ENCODE data around the gene NCBP1.

NCBP1 gene

GRCh38 chr9:97647996-97648395 is 14.4 kb downstream of the NCBP1 start:
- Histone ChIP-seq H3K14ac (ENCODE audit: low read length) (no peak overlapping the region), H2AK5ac (ENCODE audit: low read depth, low read length) (no peak overlapping the region), H3K9me3 (replicated peaks in 1 of 2; ENCODE audit: control insufficient read depth in 2 of 2, insufficient read depth in 1 of 2, low read depth in 1 of 2, low read length in 2 of 2) (no peaks in the 10 kb centered on the region), H3K27ac (replicated peaks; ENCODE audit: low read length) (no peak overlapping the region), H2BK12ac (ENCODE audit: low read length) (no peak overlapping the region), H3K23ac (ENCODE audit: low read depth, low read length, poor library complexity) (no peak overlapping the region), H3K36me3 (replicated peaks in 1 of 2; ENCODE audit: control insufficient read depth in 2 of 2, insufficient read depth in 2 of 2, low read length in 2 of 2) (peaks cover 11 to 97% of the 10 kb centered on the region in 2 donors), H3K27me3 (ENCODE audit: control insufficient read depth in 3 of 3, insufficient read depth in 3 of 3, low read depth in 1 of 3, low read length in 3 of 3) (no peaks in the 10 kb centered on the region), H3K4me2 (ENCODE audit: insufficient read depth, low read length, poor library complexity, severe bottlenecking) (no peak overlapping the region), H2BK5ac (ENCODE audit: low read length) (no peak overlapping the region), H4K91ac (ENCODE audit: low read depth, low read length, poor library complexity) (no peak overlapping the region), H4K8ac (ENCODE audit: low read depth, low read length) (no peak overlapping the region), H3K4me3 (ENCODE audit: low read length in 2 of 2) (no peak overlapping the region), H3K18ac (ENCODE audit: low read length) (no peak overlapping the region), H2AFZ (ENCODE audit: low read length) (no peak overlapping the region), H3K79me1 (ENCODE audit: low read depth, low read length) (no peaks in the 10 kb centered on the region), H2BK15ac (ENCODE audit: low read length) (no peak overlapping the region), H3K4me1 (ENCODE audit: control insufficient read depth in 2 of 2, insufficient read depth in 1 of 2, low read depth in 1 of 2, low read length in 2 of 2) (no peaks in the 10 kb centered on the region), H2BK120ac (ENCODE audit: low read depth, low read length) (no peak overlapping the region), H3K9ac (ENCODE audit: low read depth, low read length, poor library complexity) (no peak overlapping the region), H3K4ac (ENCODE audit: low read length) (no peak overlapping the region)
- no CpG with 5 or more reads among the region's 5 CpGs for WGBS, 2 donors (ENCODE audit: extremely low coverage in 2 of 2, insufficient read length in 2 of 2, insufficient replicate concordance in 1 of 2)
- DNase-seq (ENCODE audit: low spot score): no peak

GRCh38 chr9:97651646-97652045 is 18.0 kb downstream of the NCBP1 start:
- no peak overlapping the region for H2BK120ac ChIP-seq (ENCODE audit: low read depth, low read length)
- H3K23ac ChIP-seq (ENCODE audit: low read depth, low read length, poor library complexity): no peak overlapping the region
- H4K8ac ChIP-seq (ENCODE audit: low read depth, low read length): no peak overlapping the region
- H3K14ac ChIP-seq (ENCODE audit: low read length): no peak overlapping the region
- H2BK12ac ChIP-seq (ENCODE audit: low read length): no peak overlapping the region
- no peak overlapping the region for H2AFZ ChIP-seq (ENCODE audit: low read length)
- H2AK5ac ChIP-seq (ENCODE audit: low read depth, low read length): no peak overlapping the region
- H3K18ac ChIP-seq (ENCODE audit: low read length): no peak overlapping the region
- H3K4me3 ChIP-seq (ENCODE audit: low read length in 2 of 2): no peak overlapping the region
- H3K9me3 ChIP-seq (replicated peaks in 1 of 2; ENCODE audit: control insufficient read depth in 2 of 2, insufficient read depth in 1 of 2, low read depth in 1 of 2, low read length in 2 of 2): no peaks in the 10 kb centered on the region
- no peak overlapping the region for H3K4ac ChIP-seq (ENCODE audit: low read length)
- H2BK15ac ChIP-seq (ENCODE audit: low read length): no peak overlapping the region
- H3K27me3 ChIP-seq (ENCODE audit: control insufficient read depth in 3 of 3, insufficient read depth in 3 of 3, low read depth in 1 of 3, low read length in 3 of 3): no peaks in the 10 kb centered on the region
- no peak for DNase-seq (ENCODE audit: low spot score)
- H3K36me3 ChIP-seq (replicated peaks in 1 of 2; ENCODE audit: control insufficient read depth in 2 of 2, insufficient read depth in 2 of 2, low read length in 2 of 2): peaks cover 8 to 100% of the 10 kb centered on the region in 2 donors
- no peaks in the 10 kb centered on the region for H3K4me1 ChIP-seq (ENCODE audit: control insufficient read depth in 2 of 2, insufficient read depth in 1 of 2, low read depth in 1 of 2, low read length in 2 of 2)
- H4K91ac ChIP-seq (ENCODE audit: low read depth, low read length, poor library complexity): no peak overlapping the region
- H2BK5ac ChIP-seq (ENCODE audit: low read length): no peak overlapping the region
- no peak overlapping the region for H3K4me2 ChIP-seq (ENCODE audit: insufficient read depth, low read length, poor library complexity, severe bottlenecking)
- H3K27ac ChIP-seq (replicated peaks; ENCODE audit: low read length): no peak overlapping the region
- no peaks in the 10 kb centered on the region for H3K79me1 ChIP-seq (ENCODE audit: low read depth, low read length)
- H3K9ac ChIP-seq (ENCODE audit: low read depth, low read length, poor library complexity): no peak overlapping the region
- WGBS, 2 donors (ENCODE audit: extremely low coverage in 2 of 2, insufficient read length in 2 of 2, insufficient replicate concordance in 1 of 2): no CpG with 5 or more reads among the region's 3 CpGs

- WGBS, 2 donors (ENCODE audit: extremely low coverage in 2 of 2, insufficient read length in 2 of 2, insufficient replicate concordance in 1 of 2): no CpG with 5 or more reads among the region's 1 CpG
- no peaks in the 10 kb centered on the region for H3K9me3 ChIP-seq (replicated peaks in 1 of 2; ENCODE audit: control insufficient read depth in 2 of 2, insufficient read depth in 1 of 2, low read depth in 1 of 2, low read length in 2 of 2)
- H3K4me2 ChIP-seq (ENCODE audit: insufficient read depth, low read length, poor library complexity, severe bottlenecking): no peak overlapping the region
- no peaks in the 10 kb centered on the region for H3K27me3 ChIP-seq (ENCODE audit: control insufficient read depth in 3 of 3, insufficient read depth in 3 of 3, low read depth in 1 of 3, low read length in 3 of 3)
- H3K4me1 ChIP-seq (ENCODE audit: control insufficient read depth in 2 of 2, insufficient read depth in 1 of 2, low read depth in 1 of 2, low read length in 2 of 2): no peaks in the 10 kb centered on the region
- no peaks in the 10 kb centered on the region for H3K79me1 ChIP-seq (ENCODE audit: low read depth, low read length)
- H3K14ac ChIP-seq (ENCODE audit: low read length): no peak overlapping the region
- no peak overlapping the region for H4K8ac ChIP-seq (ENCODE audit: low read depth, low read length)
- no peak overlapping the region for H3K4ac ChIP-seq (ENCODE audit: low read length)
- no peak overlapping the region for H3K23ac ChIP-seq (ENCODE audit: low read depth, low read length, poor library complexity)
- no peak overlapping the region for H3K18ac ChIP-seq (ENCODE audit: low read length)
- H2AK5ac ChIP-seq (ENCODE audit: low read depth, low read length): no peak overlapping the region
- DNase-seq (ENCODE audit: low spot score): no peak
- H2BK15ac ChIP-seq (ENCODE audit: low read length): no peak overlapping the region
- no peak overlapping the region for H2BK5ac ChIP-seq (ENCODE audit: low read length)
- H2BK120ac ChIP-seq (ENCODE audit: low read depth, low read length): no peak overlapping the region
- peaks cover 20 to 97% of the 10 kb centered on the region in 2 donors for H3K36me3 ChIP-seq (replicated peaks in 1 of 2; ENCODE audit: control insufficient read depth in 2 of 2, insufficient read depth in 2 of 2, low read length in 2 of 2)
- no peak overlapping the region for H2AFZ ChIP-seq (ENCODE audit: low read length)
- no peak overlapping the region for H4K91ac ChIP-seq (ENCODE audit: low read depth, low read length, poor library complexity)
- no peak overlapping the region for H3K4me3 ChIP-seq (ENCODE audit: low read length in 2 of 2)
- H2BK12ac ChIP-seq (ENCODE audit: low read length): no peak overlapping the region
- H3K9ac ChIP-seq (ENCODE audit: low read depth, low read length, poor library complexity): no peak overlapping the region
- H3K27ac ChIP-seq (replicated peaks; ENCODE audit: low read length): no peak overlapping the region
Observed at GRCh38 chr9:97658707-97659106, 25.1 kb downstream of the NCBP1 start.

- Histone ChIP-seq H4K8ac (ENCODE audit: low read depth, low read length) (no peak overlapping the region), H3K36me3 (replicated peaks in 1 of 2; ENCODE audit: control insufficient read depth in 2 of 2, insufficient read depth in 2 of 2, low read length in 2 of 2) (peaks cover 24 to 97% of the 10 kb centered on the region in 2 donors), H3K79me1 (ENCODE audit: low read depth, low read length) (no peaks in the 10 kb centered on the region), H3K27me3 (ENCODE audit: control insufficient read depth in 3 of 3, insufficient read depth in 3 of 3, low read depth in 1 of 3, low read length in 3 of 3) (no peaks in the 10 kb centered on the region), H3K4me1 (ENCODE audit: control insufficient read depth in 2 of 2, insufficient read depth in 1 of 2, low read depth in 1 of 2, low read length in 2 of 2) (no peaks in the 10 kb centered on the region), H3K23ac (ENCODE audit: low read depth, low read length, poor library complexity) (no peak overlapping the region), H3K18ac (ENCODE audit: low read length) (no peak overlapping the region), H3K14ac (ENCODE audit: low read length) (no peak overlapping the region), H3K9me3 (replicated peaks in 1 of 2; ENCODE audit: control insufficient read depth in 2 of 2, insufficient read depth in 1 of 2, low read depth in 1 of 2, low read length in 2 of 2) (no peaks in the 10 kb centered on the region), H2AK5ac (ENCODE audit: low read depth, low read length) (no peak overlapping the region), H2BK15ac (ENCODE audit: low read length) (no peak overlapping the region), H3K4me3 (ENCODE audit: low read length in 2 of 2) (no peak overlapping the region), H2BK12ac (ENCODE audit: low read length) (no peak overlapping the region), H3K4ac (ENCODE audit: low read length) (no peak overlapping the region), H2BK120ac (ENCODE audit: low read depth, low read length) (no peak overlapping the region), H2BK5ac (ENCODE audit: low read length) (no peak overlapping the region), H3K4me2 (ENCODE audit: insufficient read depth, low read length, poor library complexity, severe bottlenecking) (no peak overlapping the region), H3K9ac (ENCODE audit: low read depth, low read length, poor library complexity) (no peak overlapping the region), H2AFZ (ENCODE audit: low read length) (no peak overlapping the region), H3K27ac (replicated peaks; ENCODE audit: low read length) (no peak overlapping the region), H4K91ac (ENCODE audit: low read depth, low read length, poor library complexity) (no peak overlapping the region)
- WGBS, 2 donors (ENCODE audit: extremely low coverage in 2 of 2, insufficient read length in 2 of 2, insufficient replicate concordance in 1 of 2): no CpG with 5 or more reads among the region's 3 CpGs
- no peak for DNase-seq (ENCODE audit: low spot score)
Observed at GRCh38 chr9:97659771-97660170, 26.1 kb downstream of the NCBP1 start.
